H1 (cell line): Measurements from ENCODE around the gene CHST1. TPM values are rescaled to one million over a fixed set of nuclear protein-coding genes. Genes with fewer than 3 reads are reported as not detected.

Source experiments
- CTCF ChIA-PET: fragments of 300-600 bp; sonication (Branson Sonifier 250); formaldehyde crosslinking; loops from one replicate; lab custom pipeline; 2021; ENCODE audit not compliant: partially characterized antibody; lab: Charles Lee
- POLR2A ChIA-PET: fragments of 300-600 bp; sonication (Branson Sonifier 250); formaldehyde crosslinking; loops from one replicate; lab custom pipeline; 2021; ENCODE audit warnings: inconsistent platforms; ENCODE audit not compliant: partially characterized antibody; lab: Charles Lee
- DNase-seq, 2 experiments: peaks; one replicate each; pipeline versions ENCODE4 v3.0.0 to v3.0.0-alpha.2; 2010 to 2022; ENCODE audit warnings: low spot score in 2 of 2, low read depth in 1 of 2, mixed read lengths in 1 of 2
- FAIRE-seq: peaks from 2 replicates; lab custom pipeline; 2011; peaks lifted over from hg19 to GRCh38; lab: Jason Lieb, UNC
- H2AFZ ChIP-seq: 2 replicates; pipeline ENCODE4 v1.8.1; 2012; ENCODE audit warnings: low read length, inconsistent platforms
- H2AK5ac ChIP-seq: 2 replicates; pipeline ENCODE4 v1.6.1; 2013; ENCODE audit warnings: low read depth, low read length
- H2BK120ac ChIP-seq: replicated peaks from 2 replicates; pipeline ENCODE3; 2013; ENCODE audit warnings: low read depth, low read length, inconsistent platforms
- H2BK12ac ChIP-seq: 2 replicates; pipeline ENCODE4 v1.6.1; 2013; ENCODE audit warnings: low read depth, low read length
- H2BK15ac ChIP-seq: 2 replicates; pipeline ENCODE4 v1.6.1; 2013; ENCODE audit warnings: low read length
- H2BK20ac ChIP-seq: 2 replicates; pipeline ENCODE4 v1.6.1; 2013; ENCODE audit warnings: low read length
- H2BK5ac ChIP-seq: 2 replicates; pipeline ENCODE4 v1.6.1; 2013; ENCODE audit warnings: low read depth, low read length
- H3K14ac ChIP-seq: 2 replicates; pipeline ENCODE4 v1.6.1; 2013; ENCODE audit warnings: inconsistent platforms; ENCODE audit not compliant: insufficient read length
- H3K18ac ChIP-seq: 2 replicates; pipeline ENCODE4 v1.6.1; 2013; ENCODE audit warnings: low read length; ENCODE audit errors: extremely low read depth
- H3K23ac ChIP-seq: 2 replicates; pipeline ENCODE4 v1.6.1; 2013; ENCODE audit warnings: inconsistent platforms; ENCODE audit not compliant: insufficient read length
- H3K23me2 ChIP-seq: 2 replicates; pipeline ENCODE4 v1.6.1; 2013; ENCODE audit warnings: low read depth, low read length
- H3K27ac ChIP-seq: 2 replicates; pipeline ENCODE4 v1.6.1; 2011; ENCODE audit warnings: low read depth, low read length, inconsistent platforms
- H3K27me3 ChIP-seq, 4 experiments: replicated peaks in 1 of 4; 1 replicate in 1 of 4; 2 replicates in 3 of 4; pipeline versions ENCODE4 v1.6.1 to v1.8.1; 2011 to 2013; ENCODE audit warnings: low read length in 3 of 4, mild to moderate bottlenecking in 3 of 4, inconsistent platforms in 2 of 4, mixed read lengths in 2 of 4, moderate library complexity in 1 of 4; ENCODE audit not compliant: control insufficient read depth in 3 of 4, insufficient read depth in 3 of 4; ENCODE audit errors: extremely low read depth in 1 of 4
- H3K36me3 ChIP-seq, 4 experiments: 2 replicates each; pipeline versions ENCODE4 v1.6.1 to v1.8.1; 2011 to 2013; ENCODE audit warnings: mild to moderate bottlenecking in 4 of 4, low read length in 3 of 4, moderate library complexity in 2 of 4, control low read depth in 1 of 4, inconsistent platforms in 1 of 4; ENCODE audit not compliant: insufficient read depth in 4 of 4, control insufficient read depth in 2 of 4
- H3K4ac ChIP-seq: replicated peaks from 2 replicates; pipeline ENCODE3; 2013; ENCODE audit warnings: low read length, low read depth, mixed read lengths, inconsistent platforms; ENCODE audit not compliant: insufficient read length
- H3K4me1 ChIP-seq, 4 experiments: replicated peaks in 1 of 4; 1 replicate in 1 of 4; 2 replicates in 3 of 4; pipeline versions ENCODE4 v1.6.1 to v1.8.1; 2011 to 2013; ENCODE audit warnings: low read length in 3 of 4, inconsistent platforms in 2 of 4, mixed read lengths in 1 of 4; ENCODE audit not compliant: insufficient read depth in 4 of 4, control insufficient read depth in 3 of 4
- H3K4me2 ChIP-seq, 2 experiments: 2 replicates each; pipeline versions ENCODE4 v1.6.1 to v1.8.1; 2011 to 2013; ENCODE audit warnings: low read depth in 2 of 2, low read length in 2 of 2, control low read depth in 1 of 2, inconsistent platforms in 1 of 2, mild to moderate bottlenecking in 1 of 2; ENCODE audit not compliant: insufficient read depth in 1 of 2
- H3K4me3 ChIP-seq, 4 experiments: fragments of 200-600, 300-600 bp in 1 of 4; sonication (generic), shearing (Covaris generic), sonication (Bioruptor Twin) in 1 of 4; 2 replicates each; pipeline versions ENCODE4 v1.5.1 to v1.8.1; 2011 to 2016; ENCODE audit warnings: low read length in 4 of 4, low read depth in 3 of 4, control low read depth in 2 of 4, inconsistent platforms in 2 of 4, mild to moderate bottlenecking in 2 of 4, mixed read lengths in 1 of 4, moderate library complexity in 1 of 4; ENCODE audit not compliant: insufficient read depth in 2 of 4; ENCODE audit errors: extremely low read depth in 1 of 4
- H3K56ac ChIP-seq: replicated peaks from 2 replicates; pipeline ENCODE3; 2013; ENCODE audit warnings: low read depth, mild to moderate bottlenecking, mixed read lengths, low read length, inconsistent platforms; ENCODE audit not compliant: insufficient read length
- H3K79me1 ChIP-seq: 2 replicates; pipeline ENCODE4 v1.6.1; 2013; ENCODE audit warnings: low read depth, low read length, control low read depth
- H3K79me2 ChIP-seq, 2 experiments: 2 replicates each; pipeline versions ENCODE4 v1.6.1 to v1.8.1; 2012 to 2013; ENCODE audit warnings: low read length in 2 of 2, mild to moderate bottlenecking in 2 of 2, inconsistent platforms in 1 of 2; ENCODE audit not compliant: insufficient read depth in 2 of 2, control insufficient read depth in 1 of 2
- H3K9ac ChIP-seq, 4 experiments: replicated peaks in 1 of 4; 1 replicate in 1 of 4; 2 replicates in 3 of 4; pipeline versions ENCODE4 v1.6.1 to v1.8.1; 2011 to 2013; ENCODE audit warnings: low read depth in 3 of 4, low read length in 3 of 4, control low read depth in 2 of 4, mild to moderate bottlenecking in 2 of 4, moderate library complexity in 2 of 4, inconsistent platforms in 1 of 4; ENCODE audit errors: extremely low read depth in 1 of 4
- H3K9me3 ChIP-seq, 2 experiments: 2 replicates each; pipeline versions ENCODE4 v1.6.1 to v1.8.1; 2012 to 2013; ENCODE audit warnings: mild to moderate bottlenecking in 2 of 2, moderate library complexity in 2 of 2, control low read depth in 1 of 2, inconsistent platforms in 1 of 2, low read depth in 1 of 2, low read length in 1 of 2, mixed read lengths in 1 of 2; ENCODE audit not compliant: insufficient read depth in 2 of 2
- H4K20me1 ChIP-seq, 2 experiments: replicated peaks in 1 of 2; 2 replicates each; pipeline versions ENCODE3 to v1.8.1; 2011 to 2013; ENCODE audit warnings: inconsistent platforms in 2 of 2, low read length in 2 of 2, mild to moderate bottlenecking in 1 of 2; ENCODE audit not compliant: insufficient read depth in 2 of 2, control insufficient read depth in 1 of 2
- H4K5ac ChIP-seq: 2 replicates; pipeline ENCODE4 v1.6.1; 2013; ENCODE audit warnings: low read length, low read depth, mixed read lengths, inconsistent platforms; ENCODE audit not compliant: insufficient read length
- H4K8ac ChIP-seq: 2 replicates; pipeline ENCODE4 v1.8.0; 2013; ENCODE audit warnings: mild to moderate bottlenecking, moderate library complexity, low read length, inconsistent platforms; ENCODE audit not compliant: insufficient read depth; ENCODE audit errors: extremely low read depth
- H4K91ac ChIP-seq: replicated peaks from 2 replicates; pipeline ENCODE3; 2013; ENCODE audit warnings: low read length, mixed read lengths, inconsistent platforms; ENCODE audit not compliant: insufficient read length
- ATF3 ChIP-seq: IDR thresholded peaks from 2 replicates; pipeline ENCODE4 v1.6.1; 2011; ENCODE audit warnings: low read depth, mild to moderate bottlenecking, low read length; ENCODE audit not compliant: insufficient read depth
- BACH1 ChIP-seq: IDR thresholded peaks from 2 replicates; pipeline ENCODE4 v1.6.1; 2012; ENCODE audit warnings: low read length, improper control_type of control experiment
- CBX5 ChIP-seq: fragments of 300-800, 300-1000 bp; sonication (generic); IDR thresholded peaks from 2 replicates; pipeline ENCODE4 v1.7.1; 2016; ENCODE audit warnings: antibody characterized with exemption, low read length, low read depth
- EP300 ChIP-seq, 2 experiments: IDR thresholded peaks; 1 replicate in 1 of 2; 2 replicates in 1 of 2; pipeline ENCODE4 v1.6.1; 2011 to 2012; ENCODE audit warnings: low read depth in 2 of 2, low read length in 2 of 2, mild to moderate bottlenecking in 2 of 2, borderline replicate concordance in 1 of 2, inconsistent platforms in 1 of 2, moderate library complexity in 1 of 2
- FOSL1 ChIP-seq: IDR thresholded peaks from 2 replicates; pipeline ENCODE4 v1.6.1; 2011; ENCODE audit warnings: mild to moderate bottlenecking, low read depth, low read length, moderate library complexity; ENCODE audit not compliant: insufficient read depth
- KDM5A ChIP-seq: fragments of 200-600 bp; IDR thresholded peaks from 2 replicates; pipeline ENCODE4 v1.7.1; 2012; ENCODE audit warnings: mild to moderate bottlenecking, low read length, inconsistent platforms, mixed read lengths
- NRF1 ChIP-seq: IDR thresholded peaks from 2 replicates; pipeline ENCODE4 v1.6.1; 2011; ENCODE audit warnings: mild to moderate bottlenecking, low read depth, low read length, improper control_type of control experiment
- PHF8 ChIP-seq: fragments of 200-600 bp; sonication (generic); conservative IDR thresholded peaks from 2 replicates; pipeline ENCODE4 v1.7.1; 2012; ENCODE audit warnings: low read depth, mild to moderate bottlenecking, inconsistent platforms, low read length, moderate library complexity
- POLR2A ChIP-seq, 2 experiments: IDR thresholded peaks; 1 replicate in 1 of 2; 2 replicates in 1 of 2; pipeline ENCODE4 v1.6.1; 2011; ENCODE audit warnings: low read depth in 2 of 2, low read length in 2 of 2, mild to moderate bottlenecking in 2 of 2; ENCODE audit errors: control extremely low read depth in 1 of 2
- POLR2AphosphoS5 ChIP-seq: IDR thresholded peaks from 2 replicates; pipeline ENCODE4 v1.6.1; 2011; ENCODE audit warnings: low read depth, low read length
- RXRA ChIP-seq: IDR thresholded peaks from 2 replicates; pipeline ENCODE4 v1.6.1; 2011; ENCODE audit warnings: low read depth, mild to moderate bottlenecking, low read length, moderate library complexity; ENCODE audit not compliant: insufficient read depth
- SAP30 ChIP-seq: fragments of 300-600 bp; sonication (generic); IDR thresholded peaks from 2 replicates; pipeline ENCODE4 v1.7.1; 2012; ENCODE audit warnings: low read length, moderate library complexity, mild to moderate bottlenecking, inconsistent platforms; ENCODE audit not compliant: insufficient read depth, insufficient replicate concordance
- SRF ChIP-seq: IDR thresholded peaks from 2 replicates; pipeline ENCODE4 v1.6.1; 2011; ENCODE audit warnings: mild to moderate bottlenecking, low read depth, low read length, moderate library complexity
- TAF1 ChIP-seq: IDR thresholded peaks from 2 replicates; pipeline ENCODE4 v1.6.1; 2011; ENCODE audit warnings: mild to moderate bottlenecking, low read depth, low read length
- WGBS, 2 experiments: shearing (Covaris generic) in 1 of 2; methylation state at CpG; one replicate each; pipeline versions ENCODE4 v1.1.6 to v1.1.7; 2013 to 2015; ENCODE audit warnings: low lambda C conversion rate in 2 of 2, mixed read lengths in 2 of 2, inconsistent platforms in 1 of 2, low coverage in 1 of 2, missing lambda C conversion rate in 1 of 2; ENCODE audit not compliant: insufficient replicate concordance in 2 of 2, insufficient coverage in 1 of 2, insufficient read length in 1 of 2; ENCODE audit errors: extremely low coverage in 1 of 2, missing lambda C conversion rate in 1 of 2; 5-methylcytosine and 5-hydroxymethylcytosine counted together
- polyA plus RNA-seq, 7 experiments: library from polyadenylated mRNA; depleted of rRNA in 3 of 7; stranded (reverse) in 5 of 7; unstranded in 2 of 7; fragments of >200 nt in 5 of 7; fragments of 200-250 nt in 2 of 7; gene quantifications; 1 replicate in 5 of 7; 2 replicates in 1 of 7; 4 replicates in 1 of 7; pipeline versions ENCODE4 v1.2.1 to v1.2.3, GENCODE V29; 2011 to 2013; ENCODE audit warnings: missing spikeins in 2 of 7, mixed read lengths in 2 of 7
- total RNA-seq: library from RNA; stranded (reverse); fragmentation: NEBNext Ultra II Directional; extraction: Animal tissue kit (Norgen Biotek cat#: 25700); gene quantifications from 2 replicates; pipeline ENCODE4 v1.2.1, GENCODE V29; 2021

Gene CHST1
- total and polyA plus RNA-seq, 2 of the 8 experiments (the other 6 are each of a cell fraction or from before 2014, with no cell fraction given) = 1.6 to 3.8 TPM

DNA sequence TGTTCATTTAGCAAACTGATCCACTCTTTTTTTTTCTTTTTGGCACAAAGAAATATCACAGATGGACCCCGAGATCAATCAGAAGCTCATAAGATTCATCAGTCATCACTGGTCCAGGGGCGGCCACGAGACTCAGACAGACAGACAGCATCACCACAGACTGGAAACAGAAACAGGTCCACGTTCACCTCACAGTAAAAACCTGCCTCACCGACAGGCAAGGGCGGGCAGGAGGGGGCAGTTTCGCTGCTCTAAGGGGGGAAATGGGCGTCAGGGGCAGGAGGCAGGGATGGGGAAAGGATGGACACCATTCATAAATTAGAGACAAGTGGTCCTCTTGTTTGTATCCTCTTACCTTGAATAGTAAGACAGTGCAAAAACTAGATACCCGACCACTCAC, 16.5 kb downstream of the CHST1 start:
- H3K79me2 ChIP-seq = no peaks in the 10 kb centered on the region
- H4K91ac ChIP-seq = no peak overlapping the region
- no peak overlapping the region for H3K27ac ChIP-seq
- H3K4ac ChIP-seq = no peak overlapping the region
- FAIRE-seq (no peak), DNase-seq (peak in 1 of 2 experiments; percentile 23)
- no peak overlapping the region for H3K4me3 ChIP-seq
- ChIA-PET CTCF (interaction anchor here (1.5 kb wide), 1 partner anchor 277 kb away, joined by 4 read pairs; no protein-coding TSS in a partner anchor), POLR2A (no interaction called here)
- no peak overlapping the region for H2AFZ ChIP-seq
- 0 out of 2 replicates have a peak overlapping the region, but pooled peaks have one; percentile 72 for H2BK15ac ChIP-seq
- H3K23ac ChIP-seq = no peak overlapping the region
- H4K5ac ChIP-seq = no peak overlapping the region
- H3K14ac ChIP-seq = no peak overlapping the region
- H3K9me3 ChIP-seq = no peaks in the 10 kb centered on the region
- H3K18ac ChIP-seq = no peak overlapping the region
- WGBS, 2 experiments = 91% methylated on average over 9 of the region's 9 CpGs; no CpG with 5 or more reads in 1 of the 2 experiments
- no peak overlapping the region for H3K9ac ChIP-seq
- no peak overlapping the region for H2AK5ac ChIP-seq
- no peaks in the 10 kb centered on the region for H3K23me2 ChIP-seq
- H2BK20ac ChIP-seq = no peak overlapping the region
- peaks cover 0 to 5% (median 0%) of the 10 kb centered on the region in 4 experiments; a peak in 1 of 7 replicates for H3K4me1 ChIP-seq
- H3K4me2 ChIP-seq = no peak overlapping the region
- H3K36me3 ChIP-seq = no peaks in the 10 kb centered on the region
- no peak overlapping the region for H2BK12ac ChIP-seq
- no peak overlapping the region for H3K56ac ChIP-seq
- H4K20me1 ChIP-seq = no peaks in the 10 kb centered on the region
- H4K8ac ChIP-seq = no peak overlapping the region
- no peaks in the 10 kb centered on the region for H3K79me1 ChIP-seq
- no peak overlapping the region for H2BK5ac ChIP-seq
- peaks cover 0 to 2% (median 0%) of the 10 kb centered on the region in 4 experiments; a peak in 1 of 7 replicates for H3K27me3 ChIP-seq
- H2BK120ac ChIP-seq = no peak overlapping the region
- no peak for TF ChIP-seq PHF8
- TF ChIP-seq RXRA = no peak
- TF ChIP-seq BACH1 = no peak
- TF ChIP-seq FOSL1 = no peak
- no peak for TF ChIP-seq CBX5
- TF ChIP-seq TAF1 = no peak
- no peak for TF ChIP-seq SAP30
- no peak for TF ChIP-seq POLR2AphosphoS5
- no peak for TF ChIP-seq KDM5A
- TF ChIP-seq ATF3 = no peak
- TF ChIP-seq SRF = no peak
- no peak for TF ChIP-seq NRF1
- TF ChIP-seq EP300 (IDR thresholded peaks at IDR 0.05; ENCODE audit: borderline replicate concordance in 1 of 2, low read depth in 2 of 2, low read length in 2 of 2) = no peak
- TF ChIP-seq POLR2A (IDR thresholded peaks at IDR 0.05; ENCODE audit: control extremely low read depth in 1 of 2, low read depth in 2 of 2, low read length in 2 of 2) = no peak
